ENCODE measurements around the gene NPDC1. TPM values are rescaled to one million over a fixed set of nuclear protein-coding genes. Genes with fewer than 3 reads are reported as not detected.

NPDC1 gene
- 73.9 and 81.4 TPM in 2 replicates for total RNA-seq (2021)
- Bru-seq, nascent RNA: percentile 57 among the genes with signal in this experiment
- BruChase-seq, experiment 1, labeled RNA remaining after a 2-hour chase: percentile 72 among the genes with signal in this experiment
- percentile 88 among the genes with signal in this experiment for BruChase-seq, experiment 2, labeled RNA remaining after a 6-hour chase
- long read RNA-seq, transcript NPDC1-202 (9 exons, 1,494 nt): major isoform, 47 of 72 reads
- long read RNA-seq, partial matches to known transcripts: 5 of 72 reads
- long read RNA-seq, other reads (novel, unspliced or antisense): 17 of 72 reads

- ChIA-PET POLR2A (ENCODE audit: low non-redundant PET) (no interaction called here), CTCF (interaction anchor here (0.6 to 1.4 kb wide), 13 partner anchors 9 to 240 kb away, joined by 3 to 17 read pairs (median 4); partner anchors contain the start of gene RNF224)
- peaks cover 2% of the 10 kb centered on the region for H3K36me3 ChIP-seq (ENCODE audit: insufficient read depth, low read length, poor library complexity, severe bottlenecking)
- peak within 1 kb of the TSS; percentile 76 for H3K4me3 ChIP-seq (ENCODE audit: low read depth, low read length, poor library complexity, severe bottlenecking)
- DNase-seq (ENCODE audit: low spot score): peak; percentile 80
- TF ChIP-seq CTCF (conservative IDR thresholded peaks at IDR 0.05; ENCODE audit: low read depth, low read length) (peak; percentile 88), EZH2 (IDR thresholded peaks at IDR 0.05; ENCODE audit: borderline replicate concordance, low read depth, low read length, poor library complexity, severe bottlenecking) (no peak)
- H3K27ac ChIP-seq (ENCODE audit: low read depth, low read length, poor library complexity, severe bottlenecking): peak within 1 kb of the TSS; percentile 27
- no peaks in the 10 kb centered on the region for H3K9me3 ChIP-seq (ENCODE audit: low read depth, low read length, poor library complexity, severe bottlenecking)
- H3K27me3 ChIP-seq (replicated peaks; ENCODE audit: insufficient read depth, low read depth, low read length, poor library complexity): no peaks in the 10 kb centered on the region
- intact Hi-C loops (cut with micrococcal nuclease; ENCODE audit: unreplicated experiment): loop anchor here (5.0 kb wide), 2 partner anchors 71 to 191 kb away; no protein-coding TSS in a partner anchor
- no TSS peak for BruUV-seq (replicated peaks)
- H3K4me1 ChIP-seq (ENCODE audit: insufficient read depth, low read length, poor library complexity, severe bottlenecking): peaks cover 24% of the 10 kb centered on the region
Measured at GRCh38 chr9:137046088-137046787, at the start of gene NPDC1. TSS of gene NPDC1 (minus strand) at chr9:137046177. CDS start at chr9:137045989, 188 bp downstream.

- Histone ChIP-seq H3K9me3 (ENCODE audit: low read depth, low read length, poor library complexity, severe bottlenecking) (no peaks in the 10 kb centered on the region), H3K36me3 (ENCODE audit: insufficient read depth, low read length, poor library complexity, severe bottlenecking) (no peaks in the 10 kb centered on the region), H3K27ac (ENCODE audit: low read depth, low read length, poor library complexity, severe bottlenecking) (no peak overlapping the region), H3K27me3 (replicated peaks; ENCODE audit: insufficient read depth, low read depth, low read length, poor library complexity) (no peaks in the 10 kb centered on the region), H3K4me1 (ENCODE audit: insufficient read depth, low read length, poor library complexity, severe bottlenecking) (peaks cover 15% of the 10 kb centered on the region), H3K4me3 (ENCODE audit: low read depth, low read length, poor library complexity, severe bottlenecking) (no peak overlapping the region)
- ChIA-PET POLR2A (ENCODE audit: low non-redundant PET) (no interaction called here), CTCF (interaction anchor here (0.6 kb wide), 1 partner anchor 43 kb away, joined by 4 read pairs; no protein-coding TSS in a partner anchor)
- TF ChIP-seq CTCF (conservative IDR thresholded peaks at IDR 0.05; ENCODE audit: low read depth, low read length) (no peak), EZH2 (IDR thresholded peaks at IDR 0.05; ENCODE audit: borderline replicate concordance, low read depth, low read length, poor library complexity, severe bottlenecking) (no peak)
- intact Hi-C loops (cut with micrococcal nuclease; ENCODE audit: unreplicated experiment): no loop called here
- no peak for DNase-seq (ENCODE audit: low spot score)
- BruUV-seq (replicated peaks): no TSS peak
Measured at GRCh38 chr9:137089232-137089947, 43.4 kb upstream of the NPDC1 start.

- ChIA-PET POLR2A (ENCODE audit: low non-redundant PET) (no interaction called here), CTCF (interaction anchor here (0.6 kb wide), 1 partner anchor 18 kb away, joined by 6 read pairs; the partner anchor contains the start of gene SAPCD2)
- H3K9me3 ChIP-seq (ENCODE audit: low read depth, low read length, poor library complexity, severe bottlenecking): no peaks in the 10 kb centered on the region
- intact Hi-C loops (cut with micrococcal nuclease; ENCODE audit: unreplicated experiment): no loop called here
- BruUV-seq (replicated peaks): TSS peak; percentile 35
- no peak for DNase-seq (ENCODE audit: low spot score)
- no peak for TF ChIP-seq CTCF (conservative IDR thresholded peaks at IDR 0.05; ENCODE audit: low read depth, low read length)
- no peak for TF ChIP-seq EZH2 (IDR thresholded peaks at IDR 0.05; ENCODE audit: borderline replicate concordance, low read depth, low read length, poor library complexity, severe bottlenecking)
- no peak overlapping the region for H3K27ac ChIP-seq (ENCODE audit: low read depth, low read length, poor library complexity, severe bottlenecking)
- peak overlapping the region; percentile 67 for H3K4me3 ChIP-seq (ENCODE audit: low read depth, low read length, poor library complexity, severe bottlenecking)
- H3K27me3 ChIP-seq (replicated peaks; ENCODE audit: insufficient read depth, low read depth, low read length, poor library complexity): no peaks in the 10 kb centered on the region
- H3K4me1 ChIP-seq (ENCODE audit: insufficient read depth, low read length, poor library complexity, severe bottlenecking): peaks cover 23% of the 10 kb centered on the region
- no peaks in the 10 kb centered on the region for H3K36me3 ChIP-seq (ENCODE audit: insufficient read depth, low read length, poor library complexity, severe bottlenecking)
Measured at GRCh38 chr9:137088121-137088520, 42.1 kb upstream of the NPDC1 start.

Data from A673 (cell line).